Hepatocyte (in vitro differentiated cells): Measurements from ENCODE around the gene POLR3GL. TPM values are rescaled to one million over a fixed set of nuclear protein-coding genes. Genes with fewer than 3 reads are reported as not detected.

Source experiments
- DNase-seq: peaks from one replicate; pipeline ENCODE4 v3.0.0-alpha.2; 2016; ENCODE audit warnings: low spot score
- H2AFZ ChIP-seq: fragments of 200-600 bp; sonication (generic); 2 replicates; pipeline ENCODE4 v1.6.0; 2016; ENCODE audit warnings: antibody characterized with exemption, mild to moderate bottlenecking
- H3K27ac ChIP-seq: fragments of 200-600 bp; sonication (generic); 2 replicates; pipeline ENCODE4 v1.5.1; 2016; ENCODE audit warnings: mild to moderate bottlenecking
- H3K27me3 ChIP-seq: fragments of 200-600 bp; sonication (generic); 2 replicates; pipeline ENCODE4 v1.6.1; 2016
- H3K36me3 ChIP-seq: fragments of 200-600 bp; sonication (generic); replicated peaks from 2 replicates; pipeline ENCODE4 v1.5.1; 2016; ENCODE audit warnings: low read depth; ENCODE audit not compliant: insufficient read depth
- H3K4me1 ChIP-seq: fragments of 200-600 bp; sonication (generic); 2 replicates; pipeline ENCODE4 v1.5.1; 2016; ENCODE audit warnings: mild to moderate bottlenecking, moderate library complexity; ENCODE audit not compliant: insufficient read depth
- H3K4me2 ChIP-seq: fragments of 200-600 bp; sonication (generic); 2 replicates; pipeline ENCODE4 v1.6.0; 2016
- H3K4me3 ChIP-seq: fragments of 200-600 bp; sonication (generic); 2 replicates; pipeline ENCODE4 v1.5.1; 2016; ENCODE audit warnings: mild to moderate bottlenecking
- H3K79me2 ChIP-seq: fragments of 200-600 bp; sonication (generic); 2 replicates; pipeline ENCODE4 v1.6.0; 2017; ENCODE audit warnings: mild to moderate bottlenecking
- H3K9me2 ChIP-seq: fragments of 200-600 bp; sonication (generic); replicated peaks from 2 replicates; pipeline ENCODE4 v1.6.0; 2017; ENCODE audit warnings: mild to moderate bottlenecking; ENCODE audit not compliant: insufficient read depth
- H3K9me3 ChIP-seq: fragments of 200-600 bp; sonication (generic); 2 replicates; pipeline ENCODE4 v1.5.1; 2016; ENCODE audit warnings: low read depth, mild to moderate bottlenecking
- H4K20me1 ChIP-seq: fragments of 200-600 bp; sonication (generic); 2 replicates; pipeline ENCODE4 v1.6.0; 2016; ENCODE audit warnings: mild to moderate bottlenecking; ENCODE audit not compliant: insufficient read depth, poor library complexity, severe bottlenecking
- CTCF ChIP-seq: fragments of 200-600 bp; sonication (generic); IDR thresholded peaks from 2 replicates; pipeline ENCODE4 v1.5.1; 2016; ENCODE audit warnings: antibody characterized with exemption, mild to moderate bottlenecking; ENCODE audit not compliant: poor library complexity
- EZH2 ChIP-seq: fragments of 200-600 bp; sonication (generic); IDR thresholded peaks from 2 replicates; pipeline ENCODE4 v1.6.1; 2016; ENCODE audit warnings: antibody characterized with exemption, mild to moderate bottlenecking, borderline replicate concordance
- EZH2phosphoT487 ChIP-seq: fragments of 200-600 bp; sonication (generic); IDR thresholded peaks from one replicate; pipeline ENCODE4 v1.6.1; 2018; ENCODE audit warnings: antibody characterized with exemption, mild to moderate bottlenecking, low read depth, moderate library complexity; ENCODE audit not compliant: unreplicated experiment, severe bottlenecking
- WGBS: methylation state at CpG from one replicate; pipeline ENCODE4 v1.1.6; 2016; ENCODE audit warnings: low lambda C conversion rate; ENCODE audit errors: missing lambda C conversion rate; 5-methylcytosine and 5-hydroxymethylcytosine counted together
- polyA plus RNA-seq: library from polyadenylated mRNA; unstranded; fragments of >200 nt; fragmentation: Nextera tagmentation; extraction: Ambion mirVana; gene quantifications from 2 replicates; pipeline ENCODE4 v1.2.1, GENCODE V29; 2016
- total RNA-seq: library from RNA; depleted of rRNA; stranded (reverse); fragments of >200 nt; gene quantifications from 2 replicates; pipeline ENCODE4 v1.2.3, GENCODE V29; 2014

POLR3GL gene, protein sequence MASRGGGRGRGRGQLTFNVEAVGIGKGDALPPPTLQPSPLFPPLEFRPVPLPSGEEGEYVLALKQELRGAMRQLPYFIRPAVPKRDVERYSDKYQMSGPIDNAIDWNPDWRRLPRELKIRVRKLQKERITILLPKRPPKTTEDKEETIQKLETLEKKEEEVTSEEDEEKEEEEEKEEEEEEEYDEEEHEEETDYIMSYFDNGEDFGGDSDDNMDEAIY
- 10.5 and 15.6 TPM in 2 replicates for total RNA-seq
- polyA plus RNA-seq = 27.2 and 27.3 TPM in 2 replicates

- Histone ChIP-seq H3K4me3 (peak within 1 kb of the TSS; percentile 27), H3K36me3 (no peaks in the 10 kb centered on the region), H3K27me3 (peaks cover 20% of the 10 kb centered on the region), H3K4me2 (peak within 1 kb of the TSS; percentile 94), H3K27ac (peak within 1 kb of the TSS; percentile 89), H2AFZ (peak within 1 kb of the TSS; percentile 74), H4K20me1 (no peaks in the 10 kb centered on the region), H3K4me1 (peaks cover 32% of the 10 kb centered on the region), H3K79me2 (peaks cover 5% of the 10 kb centered on the region), H3K9me3 (no peaks in the 10 kb centered on the region), H3K9me2 (no peaks in the 10 kb centered on the region)
- WGBS = 2% methylated on average over 36 of the region's 37 CpGs
- peak; percentile 94 for DNase-seq
- TF ChIP-seq CTCF (peak; percentile 4), EZH2 (no peak), EZH2phosphoT487 (no peak)
Measured at GRCh38 chr1:145964328-145965118, at the start of gene POLR3GL, which contains the start of gene ANKRD34A. POLR3GL (plus strand) TSS chr1:145964690; CDS start chr1:145974866, 10,176 bp downstream. ANKRD34A (minus strand) TSS chr1:145964575; CDS start chr1:145961759, 2,816 bp downstream.

DNA sequence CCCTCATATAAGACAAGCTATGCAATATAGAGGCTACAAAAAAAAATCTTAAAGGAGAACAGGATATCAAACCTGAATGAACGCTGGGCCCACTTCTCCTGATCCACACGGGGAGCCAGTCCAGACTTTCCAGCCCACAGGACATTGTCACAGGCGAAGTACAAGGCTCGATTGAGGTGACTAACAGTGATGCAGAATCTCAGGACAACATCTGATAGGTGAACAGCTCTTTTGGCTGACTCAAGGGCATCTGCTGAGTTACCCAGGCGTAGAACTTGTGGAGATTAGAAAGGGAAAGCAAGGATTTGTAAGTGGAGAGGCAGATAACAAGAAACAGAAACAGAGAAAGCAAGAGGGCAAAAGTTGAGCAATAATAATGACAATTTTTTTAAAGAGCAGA is 47.7 kb upstream of the POLR3GL start:
- no peak overlapping the region for H3K27ac ChIP-seq
- no peaks in the 10 kb centered on the region for H3K36me3 ChIP-seq
- no peaks in the 10 kb centered on the region for H3K9me3 ChIP-seq
- no peak for DNase-seq
- no peak overlapping the region for H2AFZ ChIP-seq
- no peaks in the 10 kb centered on the region for H3K9me2 ChIP-seq
- H4K20me1 ChIP-seq = no peaks in the 10 kb centered on the region
- H3K4me3 ChIP-seq = no peak overlapping the region
- WGBS = 76% methylated on average over 5 of the region's 5 CpGs
- H3K4me2 ChIP-seq = peak overlapping the region; percentile 97
- peaks cover 20% of the 10 kb centered on the region for H3K4me1 ChIP-seq
- peaks cover 19% of the 10 kb centered on the region for H3K79me2 ChIP-seq
- no peaks in the 10 kb centered on the region for H3K27me3 ChIP-seq
- TF ChIP-seq CTCF = no peak
- TF ChIP-seq EZH2 = no peak

DNA sequence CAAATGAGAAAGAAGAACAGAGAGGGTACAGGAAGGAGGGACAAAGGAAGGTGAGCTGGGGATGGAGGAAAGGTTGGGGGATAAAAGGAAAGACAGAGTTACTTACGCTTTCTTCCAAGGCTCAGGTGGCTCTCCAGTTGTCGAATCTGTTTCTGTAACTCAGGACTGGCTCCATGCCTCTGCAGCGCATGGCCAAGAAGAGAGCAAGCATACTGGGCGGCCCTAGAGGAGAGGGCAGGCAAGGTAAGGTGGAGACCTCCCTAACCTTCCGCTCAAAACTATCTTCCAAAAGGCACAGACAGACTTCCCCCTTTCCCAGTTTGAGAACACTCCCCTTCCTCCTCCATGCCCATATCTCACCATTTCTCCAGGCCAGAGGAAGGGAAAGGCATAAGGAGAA is 46.9 kb upstream of the POLR3GL start:
- DNase-seq = no peak
- WGBS = 88% methylated on average over 5 of the region's 5 CpGs
- Histone ChIP-seq H3K27ac (no peak overlapping the region), H3K36me3 (no peaks in the 10 kb centered on the region), H3K4me2 (peak overlapping the region; percentile 97), H3K27me3 (no peaks in the 10 kb centered on the region), H3K4me3 (peak overlapping the region; percentile 19), H2AFZ (peak overlapping the region; percentile 30), H3K4me1 (peaks cover 20% of the 10 kb centered on the region), H3K79me2 (peaks cover 19% of the 10 kb centered on the region), H3K9me3 (no peaks in the 10 kb centered on the region), H4K20me1 (no peaks in the 10 kb centered on the region), H3K9me2 (no peaks in the 10 kb centered on the region)
- TF ChIP-seq CTCF (no peak), EZH2 (no peak), EZH2phosphoT487 (no peak)
